Measurements from ENCODE around the gene PWWP2B.

DNA sequence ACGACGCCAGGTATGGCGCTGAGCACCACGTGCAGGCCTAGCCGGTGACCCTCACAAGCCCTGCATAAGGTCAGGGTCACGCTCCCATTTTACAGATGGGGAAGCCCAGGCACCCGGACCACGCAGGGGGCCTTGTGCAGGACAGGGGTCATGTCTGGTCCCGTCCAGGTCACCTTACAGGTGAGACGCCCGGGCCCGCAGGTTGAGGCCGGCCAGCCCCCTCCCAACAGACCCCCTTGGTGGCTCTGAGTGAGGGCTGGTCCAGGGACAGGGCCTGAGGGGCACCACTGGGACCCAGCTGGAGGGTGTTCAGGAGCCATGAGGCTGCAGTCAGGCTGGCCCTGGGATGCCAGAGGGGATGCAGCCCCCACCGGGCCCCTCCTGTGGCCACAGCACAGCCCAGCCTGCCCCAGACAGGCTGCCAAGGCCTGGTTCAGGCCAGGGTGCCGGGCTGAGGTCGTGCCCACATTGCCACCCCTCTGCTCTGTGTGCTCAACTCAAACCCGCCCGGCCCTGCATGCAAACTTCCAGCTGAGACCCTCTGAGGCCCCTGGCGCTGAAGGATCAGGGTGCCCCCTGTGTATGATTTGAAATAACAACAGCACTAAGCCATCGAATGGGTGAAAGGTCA, 69.0 kb downstream of the PWWP2B start:
- TF ChIP-seq CTCF (conservative IDR thresholded peaks at IDR 0.05; ENCODE audit: low read length), result no peak
- no peak for TF ChIP-seq EZH2phosphoT487 (IDR thresholded peaks at IDR 0.05; ENCODE audit: borderline replicate concordance)

Measured in Loucy (cell line).